ENCODE measurements around the gene HSD17B2. TPM values are rescaled to one million over a fixed set of nuclear protein-coding genes. Genes with fewer than 3 reads are reported as not detected.

HSD17B2 gene
- total and polyA plus RNA-seq, 4 donors = 47.7 to 126 (median 103) TPM

GRCh38 chr16:82031116-82032084 is 3.7 kb upstream of the HSD17B2 start:
- H3K4me3 ChIP-seq (ENCODE audit: low read depth in 1 of 3, low read length in 3 of 3) = no peak overlapping the region
- no peaks in the 10 kb centered on the region for H3K27me3 ChIP-seq (ENCODE audit: control insufficient read depth in 4 of 4, insufficient read depth in 4 of 4, low read length in 3 of 4)
- peaks cover 9 to 49% (median 34%) of the 10 kb centered on the region in 4 donors for H3K4me1 ChIP-seq (ENCODE audit: control insufficient read depth in 4 of 4, insufficient read depth in 4 of 4, low read length in 3 of 4)
- H3K27ac ChIP-seq (ENCODE audit: low read depth in 1 of 2, low read length in 2 of 2) = peak overlapping the region; percentile 1 to 4
- H3K9me3 ChIP-seq (ENCODE audit: control insufficient read depth in 4 of 4, low read length in 3 of 4) = no peaks in the 10 kb centered on the region
- TF ChIP-seq, protein P1, sequence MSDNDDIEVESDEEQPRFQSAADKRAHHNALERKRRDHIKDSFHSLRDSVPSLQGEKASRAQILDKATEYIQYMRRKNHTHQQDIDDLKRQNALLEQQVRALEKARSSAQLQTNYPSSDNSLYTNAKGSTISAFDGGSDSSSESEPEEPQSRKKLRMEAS (IDR thresholded peaks at IDR 0.05) = no peak
- no peak for TF ChIP-seq EGR1 (IDR thresholded peaks at IDR 0.05; ENCODE audit: low read depth in 2 of 2)
- no peak for TF ChIP-seq FOXA2 (IDR thresholded peaks at IDR 0.05)
- TF ChIP-seq NR2F2 (IDR thresholded peaks at IDR 0.05) = no peak
- peak; percentile 6 to 11 for TF ChIP-seq RXRA (IDR thresholded peaks at IDR 0.05)
- TF ChIP-seq, protein P2, sequence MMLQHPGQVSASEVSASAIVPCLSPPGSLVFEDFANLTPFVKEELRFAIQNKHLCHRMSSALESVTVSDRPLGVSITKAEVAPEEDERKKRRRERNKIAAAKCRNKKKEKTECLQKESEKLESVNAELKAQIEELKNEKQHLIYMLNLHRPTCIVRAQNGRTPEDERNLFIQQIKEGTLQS (IDR thresholded peaks at IDR 0.05) = no peak
- TF ChIP-seq RAD21 (IDR thresholded peaks at IDR 0.05) = peak; percentile 93 to 94
- no peak for TF ChIP-seq FOXA1 (IDR thresholded peaks at IDR 0.05)
- TF ChIP-seq, protein P3, sequence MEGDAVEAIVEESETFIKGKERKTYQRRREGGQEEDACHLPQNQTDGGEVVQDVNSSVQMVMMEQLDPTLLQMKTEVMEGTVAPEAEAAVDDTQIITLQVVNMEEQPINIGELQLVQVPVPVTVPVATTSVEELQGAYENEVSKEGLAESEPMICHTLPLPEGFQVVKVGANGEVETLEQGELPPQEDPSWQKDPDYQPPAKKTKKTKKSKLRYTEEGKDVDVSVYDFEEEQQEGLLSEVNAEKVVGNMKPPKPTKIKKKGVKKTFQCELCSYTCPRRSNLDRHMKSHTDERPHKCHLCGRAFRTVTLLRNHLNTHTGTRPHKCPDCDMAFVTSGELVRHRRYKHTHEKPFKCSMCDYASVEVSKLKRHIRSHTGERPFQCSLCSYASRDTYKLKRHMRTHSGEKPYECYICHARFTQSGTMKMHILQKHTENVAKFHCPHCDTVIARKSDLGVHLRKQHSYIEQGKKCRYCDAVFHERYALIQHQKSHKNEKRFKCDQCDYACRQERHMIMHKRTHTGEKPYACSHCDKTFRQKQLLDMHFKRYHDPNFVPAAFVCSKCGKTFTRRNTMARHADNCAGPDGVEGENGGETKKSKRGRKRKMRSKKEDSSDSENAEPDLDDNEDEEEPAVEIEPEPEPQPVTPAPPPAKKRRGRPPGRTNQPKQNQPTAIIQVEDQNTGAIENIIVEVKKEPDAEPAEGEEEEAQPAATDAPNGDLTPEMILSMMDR (IDR thresholded peaks at IDR 0.05; ENCODE audit: low read depth, low read length, missing input control) = peak; percentile 69
- no peak for TF ChIP-seq TAF1 (conservative IDR thresholded peaks at IDR 0.05)
- no peak for TF ChIP-seq SP1 (IDR thresholded peaks at IDR 0.05)
- TF ChIP-seq JUND (IDR thresholded peaks at IDR 0.05) = peak in 1 of 2 donors; percentile 7
- TF ChIP-seq, protein P4, sequence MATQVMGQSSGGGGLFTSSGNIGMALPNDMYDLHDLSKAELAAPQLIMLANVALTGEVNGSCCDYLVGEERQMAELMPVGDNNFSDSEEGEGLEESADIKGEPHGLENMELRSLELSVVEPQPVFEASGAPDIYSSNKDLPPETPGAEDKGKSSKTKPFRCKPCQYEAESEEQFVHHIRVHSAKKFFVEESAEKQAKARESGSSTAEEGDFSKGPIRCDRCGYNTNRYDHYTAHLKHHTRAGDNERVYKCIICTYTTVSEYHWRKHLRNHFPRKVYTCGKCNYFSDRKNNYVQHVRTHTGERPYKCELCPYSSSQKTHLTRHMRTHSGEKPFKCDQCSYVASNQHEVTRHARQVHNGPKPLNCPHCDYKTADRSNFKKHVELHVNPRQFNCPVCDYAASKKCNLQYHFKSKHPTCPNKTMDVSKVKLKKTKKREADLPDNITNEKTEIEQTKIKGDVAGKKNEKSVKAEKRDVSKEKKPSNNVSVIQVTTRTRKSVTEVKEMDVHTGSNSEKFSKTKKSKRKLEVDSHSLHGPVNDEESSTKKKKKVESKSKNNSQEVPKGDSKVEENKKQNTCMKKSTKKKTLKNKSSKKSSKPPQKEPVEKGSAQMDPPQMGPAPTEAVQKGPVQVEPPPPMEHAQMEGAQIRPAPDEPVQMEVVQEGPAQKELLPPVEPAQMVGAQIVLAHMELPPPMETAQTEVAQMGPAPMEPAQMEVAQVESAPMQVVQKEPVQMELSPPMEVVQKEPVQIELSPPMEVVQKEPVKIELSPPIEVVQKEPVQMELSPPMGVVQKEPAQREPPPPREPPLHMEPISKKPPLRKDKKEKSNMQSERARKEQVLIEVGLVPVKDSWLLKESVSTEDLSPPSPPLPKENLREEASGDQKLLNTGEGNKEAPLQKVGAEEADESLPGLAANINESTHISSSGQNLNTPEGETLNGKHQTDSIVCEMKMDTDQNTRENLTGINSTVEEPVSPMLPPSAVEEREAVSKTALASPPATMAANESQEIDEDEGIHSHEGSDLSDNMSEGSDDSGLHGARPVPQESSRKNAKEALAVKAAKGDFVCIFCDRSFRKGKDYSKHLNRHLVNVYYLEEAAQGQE (IDR thresholded peaks at IDR 0.05) = no peak
- TF ChIP-seq YY1 (IDR thresholded peaks at IDR 0.05) = peak; percentile 16
- TF ChIP-seq HNF4A (conservative IDR thresholded peaks at IDR 0.05) = peak; percentile 4 to 39
- TF ChIP-seq HNF4G (IDR thresholded peaks at IDR 0.05) = peak; percentile 14
- no peak for TF ChIP-seq GABPA (IDR thresholded peaks at IDR 0.05 in 1 of 2, conservative IDR thresholded peaks at IDR 0.05 in 1 of 2)
- no peak for TF ChIP-seq ZBTB33 (IDR thresholded peaks at IDR 0.05)
- H3K9ac ChIP-seq (ENCODE audit: low read depth in 1 of 2, low read length in 2 of 2) = no peak overlapping the region
- no peak for DNase-seq (ENCODE audit: low spot score)
- no peaks in the 10 kb centered on the region for H3K36me3 ChIP-seq (ENCODE audit: control insufficient read depth in 4 of 4, insufficient read depth in 3 of 4, low read depth in 1 of 4, low read length in 3 of 4)
- 51% methylated on average over 13 of the region's 13 CpGs for WGBS
